ENCODE measurements around the gene CCSER2.

- TF ChIP-seq SNAI2 (CRISPR knock-in tag; IDR thresholded peaks at IDR 0.05) (no peak), ZFP30 (CRISPR knock-in tag; IDR thresholded peaks at IDR 0.05) (no peak), PATZ1 (CRISPR knock-in tag; IDR thresholded peaks at IDR 0.05; ENCODE audit: borderline replicate concordance) (no peak), ZC3H10 (CRISPR knock-in tag; IDR thresholded peaks at IDR 0.05) (no peak), ARNTL (CRISPR knock-in tag; IDR thresholded peaks at IDR 0.05; ENCODE audit: borderline replicate concordance, low read depth) (no peak), ZFP3 (CRISPR knock-in tag; IDR thresholded peaks at IDR 0.05) (no peak), CREB5 (CRISPR knock-in tag; IDR thresholded peaks at IDR 0.05; ENCODE audit: low read depth) (no peak), CSDC2 (CRISPR knock-in tag; IDR thresholded peaks at IDR 0.05) (no peak), CSRNP3 (CRISPR knock-in tag; IDR thresholded peaks at IDR 0.05) (no peak), RARB (CRISPR knock-in tag; IDR thresholded peaks at IDR 0.05) (no peak), ZNF8 (CRISPR knock-in tag; IDR thresholded peaks at IDR 0.05) (no peak)
Measured at GRCh38 chr10:84341538-84341856, 13.1 kb downstream of the CCSER2 start.

Data from SK-N-SH treated with all-trans-retinoic acid at 6 μM for 48 hours (cell line).